ENCODE results near the gene NME7.

DNA sequence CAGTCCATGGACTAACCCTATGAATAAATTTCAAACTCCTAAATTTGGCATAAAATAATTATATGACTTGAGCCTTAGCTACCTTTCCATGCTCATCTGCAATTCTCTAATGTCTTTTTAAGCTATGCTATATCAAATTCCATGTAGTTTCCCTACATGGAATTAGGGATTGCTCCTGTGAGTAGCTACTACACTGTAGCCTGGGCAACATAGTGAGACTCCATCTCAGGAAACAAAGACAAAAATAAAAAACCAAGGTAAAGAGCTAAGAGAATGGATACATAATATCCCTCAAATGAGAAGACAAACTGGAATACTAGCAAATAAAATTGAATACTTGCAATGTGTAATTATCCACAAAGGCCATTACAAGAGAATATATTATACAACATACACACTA lies 223.6 kb downstream of the NME7 start:
- TF ChIP-seq CTCF (IDR thresholded peaks at IDR 0.05) (no peak), POLR2A (IDR thresholded peaks at IDR 0.05) (no peak)
